ENCODE data around the gene DCTN3.

DNA sequence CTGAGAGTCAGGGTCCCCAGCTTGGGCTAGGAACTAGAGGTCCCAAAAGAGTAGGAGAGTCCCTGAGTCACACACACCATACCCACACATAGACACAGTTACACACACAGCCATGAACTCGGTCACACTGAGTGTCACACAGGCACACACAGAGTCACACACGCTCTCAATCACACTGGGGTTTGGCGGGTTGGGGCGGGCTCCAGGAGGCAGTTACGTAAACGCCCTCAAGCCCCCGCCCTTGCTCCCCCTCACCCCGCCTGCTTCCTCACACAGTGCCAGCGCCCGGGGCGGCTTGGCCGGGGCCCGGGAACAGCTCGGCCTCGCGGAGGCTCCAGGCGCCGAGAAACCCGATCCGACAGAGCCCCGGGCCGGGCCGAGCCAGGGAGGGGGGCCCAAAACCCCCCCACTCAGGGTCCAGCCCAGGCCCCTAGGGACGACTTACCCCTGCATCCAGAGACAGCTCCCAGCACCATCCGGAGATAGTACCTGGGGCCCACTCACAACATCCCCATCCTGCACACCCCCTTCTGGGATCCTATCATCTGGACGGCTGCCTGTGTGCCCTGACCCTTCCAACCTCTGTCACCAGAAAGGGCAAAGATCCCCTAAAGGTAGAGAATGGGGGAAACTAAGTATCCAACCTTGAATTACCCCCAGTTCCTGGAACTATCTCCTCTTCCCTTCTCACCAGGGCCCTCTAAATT is 27.2 kb downstream of the DCTN3 start:
- TF ChIP-seq POLR2A (IDR thresholded peaks at IDR 0.05) = no peak
- TF ChIP-seq, protein P1, sequence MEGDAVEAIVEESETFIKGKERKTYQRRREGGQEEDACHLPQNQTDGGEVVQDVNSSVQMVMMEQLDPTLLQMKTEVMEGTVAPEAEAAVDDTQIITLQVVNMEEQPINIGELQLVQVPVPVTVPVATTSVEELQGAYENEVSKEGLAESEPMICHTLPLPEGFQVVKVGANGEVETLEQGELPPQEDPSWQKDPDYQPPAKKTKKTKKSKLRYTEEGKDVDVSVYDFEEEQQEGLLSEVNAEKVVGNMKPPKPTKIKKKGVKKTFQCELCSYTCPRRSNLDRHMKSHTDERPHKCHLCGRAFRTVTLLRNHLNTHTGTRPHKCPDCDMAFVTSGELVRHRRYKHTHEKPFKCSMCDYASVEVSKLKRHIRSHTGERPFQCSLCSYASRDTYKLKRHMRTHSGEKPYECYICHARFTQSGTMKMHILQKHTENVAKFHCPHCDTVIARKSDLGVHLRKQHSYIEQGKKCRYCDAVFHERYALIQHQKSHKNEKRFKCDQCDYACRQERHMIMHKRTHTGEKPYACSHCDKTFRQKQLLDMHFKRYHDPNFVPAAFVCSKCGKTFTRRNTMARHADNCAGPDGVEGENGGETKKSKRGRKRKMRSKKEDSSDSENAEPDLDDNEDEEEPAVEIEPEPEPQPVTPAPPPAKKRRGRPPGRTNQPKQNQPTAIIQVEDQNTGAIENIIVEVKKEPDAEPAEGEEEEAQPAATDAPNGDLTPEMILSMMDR (IDR thresholded peaks at IDR 0.05) = no peak

All from vagina (tissue), 2 donors.